Body of pancreas (tissue), 4 donors: ENCODE results near the gene VAV2. TPM values are rescaled to one million over a fixed set of nuclear protein-coding genes. Genes with fewer than 3 reads are reported as not detected.

Source experiments
- ATAC-seq: fragments of 150-250 bp; one replicate; pipeline ENCODE4 v1.9.1; 2016
- DNase-seq, 4 donors: peaks; one replicate each; pipeline ENCODE4 v3.0.0-alpha.2; 2019
- H3K27ac ChIP-seq, 4 donors: fragments of 200-600 bp; sonication (generic); 1 replicate in 3 of 4; 2 replicates in 1 of 4; pipeline versions ENCODE4 v1.5.1 to v1.6.1; 2016 to 2019; ENCODE audit warnings: mild to moderate bottlenecking in 1 of 4, mixed read lengths in 1 of 4, moderate library complexity in 1 of 4
- H3K27me3 ChIP-seq, 2 donors: fragments of 200-600 bp; sonication (generic); one replicate each; pipeline ENCODE4 v1.6.0; 2016; ENCODE audit warnings: mild to moderate bottlenecking in 1 of 2
- H3K36me3 ChIP-seq, 2 donors: fragments of 200-600 bp; sonication (generic); replicated peaks in 1 of 2; 2 replicates each; pipeline ENCODE4 v1.5.1; 2016; ENCODE audit warnings: low read depth in 2 of 2; ENCODE audit not compliant: insufficient read depth in 1 of 2
- H3K4me1 ChIP-seq: fragments of 200-600 bp; sonication (generic); one replicate; pipeline ENCODE4 v1.6.0; 2016
- H3K4me3 ChIP-seq, 2 donors: fragments of 200-600 bp; sonication (generic); 1 replicate in 1 of 2; 2 replicates in 1 of 2; pipeline ENCODE4 v1.5.1; 2016 to 2019
- H3K9me3 ChIP-seq, 3 donors: fragments of 200-600 bp; sonication (generic); 1 replicate in 2 of 3; 2 replicates in 1 of 3; pipeline ENCODE4 v1.5.1; 2016
- CTCF ChIP-seq, 7 experiments: fragments of 450-650 bp in 4 of 7; fragments of 200-600 bp in 3 of 7; sonication (generic) in 3 of 7; IDR thresholded peaks; one replicate each; pipeline ENCODE4 v1.5.1; 2016 to 2019; ENCODE audit warnings: antibody characterized with exemption in 7 of 7
- POLR2A ChIP-seq, 3 donors: fragments of 450-650 bp; IDR thresholded peaks; one replicate each; pipeline ENCODE4 v1.6.1; 2016; ENCODE audit warnings: antibody characterized with exemption in 3 of 3, mild to moderate bottlenecking in 2 of 3
- WGBS, 2 donors: methylation state at CpG; one replicate each; pipeline ENCODE4 v1.1.5; 2017; 5-methylcytosine and 5-hydroxymethylcytosine counted together
- intact Hi-C: fragments of 100-400 bp; cut with DNase I; formaldehyde crosslinking; loops from one replicate; pipeline ENCODE4 v1.15.1; 2023
- total RNA-seq, 2 donors: library from RNA; depleted of rRNA; stranded (reverse); fragments of >200 nt; gene quantifications; one replicate each; pipeline ENCODE4 v1.1.0, GENCODE V29; 2016

The VAV2 gene
- total RNA-seq, 2 donors from 2014 or later = 31.6 to 32.3 TPM

GRCh38 chr9:133787754-133788025 is 204.4 kb downstream of the VAV2 start:
- no peak for DNase-seq
- no peak overlapping the region for H3K4me3 ChIP-seq
- no peak for ATAC-seq
- H3K27ac ChIP-seq = no peak overlapping the region
- H3K36me3 ChIP-seq = peaks cover 0 to 31% of the 10 kb centered on the region in 2 donors
- 72% methylated on average over 2 of the region's 5 CpGs; no CpG with 5 or more reads in 1 of the 2 donors for WGBS, 2 donors
- intact Hi-C loops = no loop called here
- H3K27me3 ChIP-seq = no peaks in the 10 kb centered on the region
- no peaks in the 10 kb centered on the region for H3K9me3 ChIP-seq
- peaks cover 1% of the 10 kb centered on the region for H3K4me1 ChIP-seq
- no peak for TF ChIP-seq CTCF (IDR thresholded peaks at IDR 0.05)
- no peak for TF ChIP-seq POLR2A (IDR thresholded peaks at IDR 0.05)

GRCh38 chr9:133786907-133787753 is 205.0 kb downstream of the VAV2 start:
- no peak overlapping the region for H3K4me3 ChIP-seq
- DNase-seq (no peak), ATAC-seq (no peak)
- H3K36me3 ChIP-seq = peaks cover 0 to 31% of the 10 kb centered on the region in 2 donors
- H3K9me3 ChIP-seq = no peaks in the 10 kb centered on the region
- intact Hi-C loops = no loop called here
- TF ChIP-seq CTCF (IDR thresholded peaks at IDR 0.05) = no peak
- TF ChIP-seq POLR2A (IDR thresholded peaks at IDR 0.05) = no peak
- 76 to 88% methylated on average over 13 to 17 of the region's 17 CpGs for WGBS, 2 donors
- H3K27ac ChIP-seq = no peak overlapping the region
- H3K4me1 ChIP-seq = peaks cover 3% of the 10 kb centered on the region
- no peaks in the 10 kb centered on the region for H3K27me3 ChIP-seq

- WGBS, 2 donors = 78 to 84% methylated on average over 10 to 11 of the region's 11 CpGs
- DNase-seq = no peak
- ATAC-seq = no peak
Observed at GRCh38 chr9:133786371-133786753, 205.8 kb downstream of the VAV2 start.

GRCh38 chr9:133785753-133786370 is 206.3 kb downstream of the VAV2 start:
- no peak for DNase-seq
- H3K27me3 ChIP-seq = no peaks in the 10 kb centered on the region
- H3K9me3 ChIP-seq = no peaks in the 10 kb centered on the region
- H3K4me3 ChIP-seq = no peak overlapping the region
- TF ChIP-seq POLR2A (IDR thresholded peaks at IDR 0.05) = no peak
- TF ChIP-seq CTCF (IDR thresholded peaks at IDR 0.05) = no peak
- ATAC-seq = no peak
- WGBS, 2 donors = 73 to 89% methylated on average over 8 to 16 of the region's 16 CpGs
- H3K27ac ChIP-seq = no peak overlapping the region
- H3K36me3 ChIP-seq = peaks cover 0 to 25% of the 10 kb centered on the region in 2 donors
- peaks cover 3% of the 10 kb centered on the region for H3K4me1 ChIP-seq
- intact Hi-C loops = no loop called here

More at GRCh38 chr9:133786371-133786753, 205.8 kb downstream of the VAV2 start:
- Histone ChIP-seq H3K27ac (no peak overlapping the region), H3K27me3 (no peaks in the 10 kb centered on the region), H3K36me3 (peaks cover 0 to 25% of the 10 kb centered on the region in 2 donors), H3K4me1 (peaks cover 3% of the 10 kb centered on the region), H3K4me3 (no peak overlapping the region), H3K9me3 (no peaks in the 10 kb centered on the region)
- no peak for TF ChIP-seq POLR2A (IDR thresholded peaks at IDR 0.05)
- no peak for TF ChIP-seq CTCF (IDR thresholded peaks at IDR 0.05)
- intact Hi-C loops = no loop called here
